ENCODE data around the gene LIPH. TPM values are rescaled to one million over a fixed set of nuclear protein-coding genes. Genes with fewer than 3 reads are reported as not detected.

Gene LIPH
- polyA plus RNA-seq, 3 donors = not detected

GRCh38 chr3:185489462-185489861 lies 62.9 kb downstream of the LIPH start:
- TF ChIP-seq CTCF (IDR thresholded peaks at IDR 0.05) = no peak
- Mint-ChIP-seq H3K9me3 (no peaks in the 10 kb centered on the region), H3K27ac (no peak overlapping the region), H3K27me3 (ENCODE audit: low read depth in 3 of 3) (peaks cover 0 to 1% (median 0%) of the 10 kb centered on the region in 3 donors), H3K4me3 (no peak overlapping the region), H3K36me3 (peaks cover 66 to 71% of the 10 kb centered on the region in 2 donors), H3K4me1 (no peaks in the 10 kb centered on the region)
- Histone ChIP-seq H3K4me2 (replicated peaks; ENCODE audit: extremely low read depth, low read length, poor library complexity, severe bottlenecking) (no peak overlapping the region), H3K4me1 (ENCODE audit: control insufficient read depth in 1 of 2, insufficient read depth in 2 of 2, low read length in 2 of 2) (no peaks in the 10 kb centered on the region), H3K27me3 (ENCODE audit: control insufficient read depth in 2 of 2, insufficient read depth in 2 of 2, low read length in 2 of 2) (no peaks in the 10 kb centered on the region), H2AFZ (ENCODE audit: insufficient read depth, low read depth, low read length, poor library complexity, severe bottlenecking) (no peak overlapping the region), H3K79me2 (ENCODE audit: insufficient read depth, low read length) (no peaks in the 10 kb centered on the region), H4K20me1 (ENCODE audit: insufficient read depth, low read length) (no peaks in the 10 kb centered on the region), H3K36me3 (replicated peaks in 1 of 2; ENCODE audit: control insufficient read depth in 1 of 2, insufficient read depth in 2 of 2, low read length in 2 of 2) (peaks cover 32 to 73% of the 10 kb centered on the region in 2 donors), H3K9ac (ENCODE audit: insufficient read depth, low read length, poor library complexity, severe bottlenecking) (no peak overlapping the region), H3K27ac (ENCODE audit: low read depth in 1 of 2, low read length in 2 of 2) (no peak overlapping the region), H3K4me3 (replicated peaks in 1 of 3; ENCODE audit: low read depth in 2 of 3, low read length in 3 of 3) (no peak overlapping the region), H3K9me3 (replicated peaks in 1 of 2; ENCODE audit: control insufficient read depth in 1 of 2, insufficient read depth in 1 of 2, low read length in 2 of 2) (no peaks in the 10 kb centered on the region)
- 95% methylated on average over 2 of the region's 3 CpGs for WGBS (ENCODE audit: insufficient coverage)
- intact Hi-C loops (cut with micrococcal nuclease) = no loop called here
- DNase-seq = no peak

- Histone ChIP-seq H2AFZ (ENCODE audit: insufficient read depth, low read depth, low read length, poor library complexity, severe bottlenecking) (no peak overlapping the region), H3K4me2 (replicated peaks; ENCODE audit: extremely low read depth, low read length, poor library complexity, severe bottlenecking) (no peak overlapping the region), H3K27me3 (ENCODE audit: control insufficient read depth in 2 of 2, insufficient read depth in 2 of 2, low read length in 2 of 2) (no peaks in the 10 kb centered on the region), H3K4me1 (ENCODE audit: control insufficient read depth in 1 of 2, insufficient read depth in 2 of 2, low read length in 2 of 2) (no peaks in the 10 kb centered on the region), H3K9ac (ENCODE audit: insufficient read depth, low read length, poor library complexity, severe bottlenecking) (no peak overlapping the region), H3K9me3 (replicated peaks in 1 of 2; ENCODE audit: control insufficient read depth in 1 of 2, insufficient read depth in 1 of 2, low read length in 2 of 2) (no peaks in the 10 kb centered on the region), H3K27ac (ENCODE audit: low read depth in 1 of 2, low read length in 2 of 2) (no peak overlapping the region), H3K79me2 (ENCODE audit: insufficient read depth, low read length) (no peaks in the 10 kb centered on the region), H4K20me1 (ENCODE audit: insufficient read depth, low read length) (no peaks in the 10 kb centered on the region), H3K36me3 (replicated peaks in 1 of 2; ENCODE audit: control insufficient read depth in 1 of 2, insufficient read depth in 2 of 2, low read length in 2 of 2) (peaks cover 23 to 63% of the 10 kb centered on the region in 2 donors), H3K4me3 (replicated peaks in 1 of 3; ENCODE audit: low read depth in 2 of 3, low read length in 3 of 3) (no peak overlapping the region)
- Mint-ChIP-seq H3K9me3 (no peaks in the 10 kb centered on the region), H3K36me3 (peaks cover 56 to 61% of the 10 kb centered on the region in 2 donors), H3K27me3 (ENCODE audit: low read depth in 3 of 3) (peaks cover 0 to 1% (median 0%) of the 10 kb centered on the region in 3 donors), H3K27ac (no peak overlapping the region), H3K4me1 (no peaks in the 10 kb centered on the region), H3K4me3 (no peak overlapping the region)
- 100% methylated on average over 5 of the region's 5 CpGs for WGBS (ENCODE audit: insufficient coverage)
- intact Hi-C loops (cut with micrococcal nuclease) = no loop called here
- no peak for TF ChIP-seq CTCF (IDR thresholded peaks at IDR 0.05)
- DNase-seq = no peak
Measured at GRCh38 chr3:185488465-185488864, 63.9 kb downstream of the LIPH start.

Data from CD14-positive monocyte (primary cell).